GM12891 (cell line): ENCODE data around the gene CTNNA2.

ENCODE experiments used
- DNase-seq: peaks from one replicate; pipeline ENCODE4 v3.0.0; 2011; ENCODE audit warnings: low spot score; ENCODE audit not compliant: insufficient read length
- FAIRE-seq: peaks from 2 replicates; lab custom pipeline; 2011; peaks lifted over from hg19 to GRCh38; lab: Jason Lieb, UNC
- PAX5 ChIP-seq: IDR thresholded peaks from 2 replicates; pipeline ENCODE4 v1.6.1; 2011; ENCODE audit warnings: low read length, moderate library complexity, mild to moderate bottlenecking; ENCODE audit not compliant: insufficient read depth, severe bottlenecking
- POLR2A ChIP-seq: IDR thresholded peaks from 2 replicates; pipeline ENCODE4 v1.6.1; 2011; ENCODE audit warnings: low read depth, low read length, control low read depth
- POLR2AphosphoS5 ChIP-seq: IDR thresholded peaks from 2 replicates; pipeline ENCODE4 v1.6.1; 2011; ENCODE audit warnings: low read depth, low read length, control low read depth
- POU2F2 ChIP-seq: IDR thresholded peaks from 2 replicates; pipeline ENCODE4 v1.6.1; 2011; ENCODE audit warnings: low read depth, mild to moderate bottlenecking, control low read depth, low read length, moderate library complexity
- SPI1 ChIP-seq: IDR thresholded peaks from 2 replicates; pipeline ENCODE4 v1.6.1; 2011; ENCODE audit warnings: low read depth, low read length, control low read depth
- TAF1 ChIP-seq: IDR thresholded peaks from 2 replicates; pipeline ENCODE4 v1.6.1; 2011; ENCODE audit warnings: low read depth, low read length, control low read depth

Gene CTNNA2

GRCh38 chr2:80473796-80474195, 960.9 kb downstream of the CTNNA2 start:
- TF ChIP-seq PAX5: no peak
- TF ChIP-seq POLR2AphosphoS5: no peak
- TF ChIP-seq SPI1: no peak
- no peak for TF ChIP-seq TAF1
- TF ChIP-seq POLR2A: no peak
- no peak for TF ChIP-seq POU2F2
- no peak for FAIRE-seq
- DNase-seq: no peak

- no peak for DNase-seq
- TF ChIP-seq PAX5 (no peak), SPI1 (no peak), POLR2A (no peak), POU2F2 (no peak), TAF1 (no peak), POLR2AphosphoS5 (no peak)
- no peak for FAIRE-seq
Measured at GRCh38 chr2:80475970-80476369, 963.1 kb downstream of the CTNNA2 start.

GRCh38 chr2:80476535-80477117, 963.8 kb downstream of the CTNNA2 start:
- TF ChIP-seq POLR2A (no peak), SPI1 (0 out of 2 replicates have a peak, but pooled peaks have one; percentile 46)
- peak; percentile 13 for FAIRE-seq
- DNase-seq: no peak

GRCh38 chr2:80482276-80482675, 969.4 kb downstream of the CTNNA2 start:
- no peak for FAIRE-seq
- DNase-seq: no peak
- TF ChIP-seq POU2F2 (no peak), POLR2AphosphoS5 (no peak), POLR2A (no peak), TAF1 (no peak), PAX5 (no peak), SPI1 (no peak)

GRCh38 chr2:80489717-80490116, 976.9 kb downstream of the CTNNA2 start:
- no peak for DNase-seq
- TF ChIP-seq TAF1: no peak
- no peak for TF ChIP-seq PAX5
- TF ChIP-seq SPI1: no peak
- no peak for TF ChIP-seq POLR2A
- TF ChIP-seq POU2F2: no peak
- no peak for FAIRE-seq

GRCh38 chr2:80490964-80491363, 978.1 kb downstream of the CTNNA2 start:
- no peak for DNase-seq
- FAIRE-seq: no peak
- TF ChIP-seq POLR2AphosphoS5 (no peak), PAX5 (no peak), SPI1 (no peak), POLR2A (no peak), POU2F2 (no peak), TAF1 (no peak)

GRCh38 chr2:80496346-80496745, 983.5 kb downstream of the CTNNA2 start:
- TF ChIP-seq SPI1: no peak
- TF ChIP-seq TAF1: no peak
- TF ChIP-seq POLR2AphosphoS5: no peak
- TF ChIP-seq POLR2A: no peak
- no peak for TF ChIP-seq POU2F2
- TF ChIP-seq PAX5: no peak
- FAIRE-seq: no peak
- no peak for DNase-seq

- no peak for TF ChIP-seq POU2F2
- DNase-seq: no peak
- no peak for FAIRE-seq
Measured at GRCh38 chr2:80496775-80497174, 983.9 kb downstream of the CTNNA2 start.

GRCh38 chr2:80499095-80499494, 986.2 kb downstream of the CTNNA2 start:
- FAIRE-seq (no peak), DNase-seq (no peak)
- no peak for TF ChIP-seq POLR2A
- TF ChIP-seq POLR2AphosphoS5: no peak
- TF ChIP-seq POU2F2: no peak
- TF ChIP-seq TAF1: no peak
- TF ChIP-seq PAX5: no peak
- TF ChIP-seq SPI1: no peak

- no peak for TF ChIP-seq POU2F2
- TF ChIP-seq POLR2A: no peak
- TF ChIP-seq PAX5: no peak
- TF ChIP-seq POLR2AphosphoS5: no peak
- no peak for TF ChIP-seq SPI1
- TF ChIP-seq TAF1: no peak
- FAIRE-seq (no peak), DNase-seq (no peak)
Measured at GRCh38 chr2:80501874-80502624, 989.2 kb downstream of the CTNNA2 start.
